Endothelial cell (in vitro differentiated cells): ENCODE data around the gene DHRS7. TPM values are rescaled to one million over a fixed set of nuclear protein-coding genes. Genes with fewer than 3 reads are reported as not detected.

Experiments used
- DNase-seq: peaks from one replicate; pipeline ENCODE4 v3.0.0; 2021; ENCODE audit warnings: low spot score
- H3K27ac Mint-ChIP-seq: one replicate; pipeline ENCODE4 v1.8.0; 2021; ENCODE audit warnings: mixed read lengths, inconsistent platforms; ENCODE audit not compliant: unreplicated experiment
- H3K27me3 Mint-ChIP-seq: one replicate; pipeline ENCODE4 v1.8.0; 2021; ENCODE audit warnings: mild to moderate bottlenecking, moderate library complexity, mixed read lengths, inconsistent platforms; ENCODE audit not compliant: unreplicated experiment
- H3K36me3 Mint-ChIP-seq: one replicate; pipeline ENCODE4 v1.8.0; 2021; ENCODE audit warnings: mild to moderate bottlenecking, low read depth, mixed read lengths, inconsistent platforms; ENCODE audit not compliant: unreplicated experiment
- H3K4me1 Mint-ChIP-seq: one replicate; pipeline ENCODE4 v1.8.0; 2021; ENCODE audit warnings: mild to moderate bottlenecking, mixed read lengths, inconsistent platforms; ENCODE audit not compliant: unreplicated experiment
- H3K4me3 Mint-ChIP-seq: one replicate; pipeline ENCODE4 v1.8.0; 2021; ENCODE audit warnings: mild to moderate bottlenecking, mixed read lengths, inconsistent platforms; ENCODE audit not compliant: unreplicated experiment
- H3K9me3 Mint-ChIP-seq: one replicate; pipeline ENCODE4 v1.8.0; 2021; ENCODE audit warnings: mixed read lengths, inconsistent platforms; ENCODE audit not compliant: unreplicated experiment
- CTCF ChIP-seq: fragments of 200-600 bp; sonication (generic); IDR thresholded peaks from one replicate; pipeline ENCODE4 v1.5.0; 2021; ENCODE audit warnings: antibody characterized with exemption; ENCODE audit not compliant: unreplicated experiment
- total RNA-seq: library from RNA; stranded (reverse); fragmentation: NEBNext Ultra II Directional; extraction: Animal tissue kit (Norgen Biotek cat#: 25700); gene quantifications from one replicate; pipeline ENCODE4 v1.2.1, GENCODE V29; 2021; ENCODE audit not compliant: unreplicated experiment

Gene DHRS7
- total RNA-seq, 1 donor from 2014 or later = 67.3 TPM

DNA sequence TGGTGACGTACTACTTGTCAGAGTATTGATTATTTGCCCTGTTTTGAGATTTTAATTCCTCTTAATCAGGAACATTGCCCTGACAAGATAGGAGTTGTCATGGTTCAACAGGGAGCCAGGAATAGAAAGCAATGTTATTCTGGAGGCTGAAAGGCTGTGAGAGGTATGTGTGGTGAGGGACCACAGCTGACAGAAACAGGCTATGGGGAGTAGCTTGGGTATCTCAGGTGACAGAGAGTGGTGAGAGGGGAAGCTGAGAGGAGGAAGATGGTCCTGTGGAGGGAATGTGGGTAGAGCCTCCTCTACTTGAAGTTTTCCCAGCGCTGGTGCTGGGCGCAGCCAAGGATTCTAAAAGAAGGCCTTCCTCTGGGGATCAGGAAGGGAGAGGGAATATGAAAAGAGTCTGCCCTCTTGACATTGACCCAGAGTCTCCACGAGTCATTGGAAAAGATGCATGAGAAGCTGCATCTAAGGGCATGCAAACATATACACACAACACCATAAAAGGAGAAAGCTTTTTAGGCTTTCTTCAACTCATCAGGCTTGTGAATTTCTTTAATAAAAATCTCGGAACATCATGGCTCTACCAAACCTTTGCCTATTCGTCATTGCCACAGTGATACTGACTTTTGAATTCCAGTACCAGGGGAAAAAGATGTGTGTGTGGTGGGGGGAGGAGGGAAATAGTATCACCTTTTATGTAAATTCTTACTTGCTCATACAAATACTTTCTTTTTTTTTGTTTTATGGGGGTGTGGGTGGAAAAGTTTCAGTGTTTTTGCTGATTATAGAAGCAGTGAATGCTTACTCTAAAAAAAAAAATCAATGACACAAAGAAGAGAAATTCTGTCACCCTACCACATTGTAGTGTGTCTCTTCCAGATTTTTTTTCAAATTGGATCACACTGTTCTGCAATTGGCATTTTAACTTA, 39.9 kb upstream of the DHRS7 start:
- Mint-ChIP-seq H3K27me3 (no peaks in the 10 kb centered on the region), H3K9me3 (no peaks in the 10 kb centered on the region), H3K4me3 (no peak overlapping the region), H3K4me1 (no peaks in the 10 kb centered on the region), H3K36me3 (no peaks in the 10 kb centered on the region), H3K27ac (no peak overlapping the region)
- TF ChIP-seq CTCF = no peak
- DNase-seq = no peak

- Mint-ChIP-seq H3K27me3 (no peaks in the 10 kb centered on the region), H3K9me3 (no peaks in the 10 kb centered on the region), H3K4me3 (no peak overlapping the region), H3K4me1 (no peaks in the 10 kb centered on the region), H3K27ac (no peak overlapping the region), H3K36me3 (no peaks in the 10 kb centered on the region)
- TF ChIP-seq CTCF = no peak
- no peak for DNase-seq
Observed at GRCh38 chr14:60204104-60204842, 39.1 kb upstream of the DHRS7 start.

DNA sequence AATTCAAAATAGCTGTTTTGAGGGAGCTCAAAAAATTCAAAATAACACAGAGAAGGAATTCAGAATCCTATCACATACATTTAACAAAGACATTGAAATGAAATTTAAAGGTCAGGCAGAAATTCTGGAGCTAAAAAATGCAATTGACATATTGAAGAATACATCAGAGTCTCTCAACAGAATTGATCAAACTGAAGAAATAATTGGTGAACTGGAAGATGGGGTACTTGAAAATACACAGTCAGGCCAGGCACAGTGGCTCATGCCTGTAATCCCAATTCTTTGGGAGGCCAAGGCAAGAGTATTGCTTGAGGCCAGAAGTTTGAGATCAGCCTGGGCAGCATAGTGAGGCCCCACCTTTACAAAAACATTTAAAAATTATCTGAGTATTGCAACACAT, 34.1 kb upstream of the DHRS7 start:
- H3K27ac Mint-ChIP-seq = no peak overlapping the region
- no peak for TF ChIP-seq CTCF
- H3K4me3 Mint-ChIP-seq = no peak overlapping the region
- H3K9me3 Mint-ChIP-seq = no peaks in the 10 kb centered on the region
- no peak for DNase-seq
- H3K27me3 Mint-ChIP-seq = no peaks in the 10 kb centered on the region
- H3K4me1 Mint-ChIP-seq = peaks cover 12% of the 10 kb centered on the region
- no peaks in the 10 kb centered on the region for H3K36me3 Mint-ChIP-seq

GRCh38 chr14:60197629-60198303, 32.6 kb upstream of the DHRS7 start:
- TF ChIP-seq CTCF = no peak
- H3K4me1 Mint-ChIP-seq = peaks cover 12% of the 10 kb centered on the region
- DNase-seq = no peak
- no peaks in the 10 kb centered on the region for H3K27me3 Mint-ChIP-seq
- H3K27ac Mint-ChIP-seq = no peak overlapping the region
- no peaks in the 10 kb centered on the region for H3K9me3 Mint-ChIP-seq
- H3K36me3 Mint-ChIP-seq = no peaks in the 10 kb centered on the region
- no peak overlapping the region for H3K4me3 Mint-ChIP-seq
